NCI-H226 (cell line): ENCODE measurements around the gene ANO10.
A peak's percentile ranks its signal among the peaks of the same experiment; 100 is the strongest.
"Not testable (repeated sequence)": the region's sequence is repeated elsewhere in the genome, so short reads cannot be mapped to it uniquely, and the experiment has no call there.

Experiments used
- DNase-seq: peaks from one replicate; pipeline ENCODE4 v3.0.0-alpha.2; 2015

ANO10 gene

DNA sequence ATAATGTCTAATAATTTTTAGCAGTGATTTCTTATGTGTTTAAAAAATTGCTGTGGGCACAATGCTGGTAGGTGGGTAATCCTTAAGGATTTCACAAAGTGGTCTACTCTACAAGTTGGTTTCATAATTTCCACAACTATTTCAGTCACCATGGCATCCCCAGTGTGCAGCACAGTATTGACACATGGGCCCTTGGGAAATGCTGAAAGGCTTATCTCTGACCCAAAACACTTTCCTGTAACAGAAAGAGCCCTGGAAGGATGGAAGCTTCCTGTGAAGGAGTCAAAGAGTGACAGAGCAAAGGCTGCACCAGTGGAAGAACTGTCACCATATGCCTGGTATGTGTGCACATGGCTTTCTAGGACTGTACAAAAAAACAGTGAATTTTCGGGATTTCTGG lies 153.7 kb downstream of the ANO10 start:
- DNase-seq: no peak

GRCh38 chr3:43465109-43465508 lies 156.7 kb downstream of the ANO10 start:
- no peak for DNase-seq

DNA sequence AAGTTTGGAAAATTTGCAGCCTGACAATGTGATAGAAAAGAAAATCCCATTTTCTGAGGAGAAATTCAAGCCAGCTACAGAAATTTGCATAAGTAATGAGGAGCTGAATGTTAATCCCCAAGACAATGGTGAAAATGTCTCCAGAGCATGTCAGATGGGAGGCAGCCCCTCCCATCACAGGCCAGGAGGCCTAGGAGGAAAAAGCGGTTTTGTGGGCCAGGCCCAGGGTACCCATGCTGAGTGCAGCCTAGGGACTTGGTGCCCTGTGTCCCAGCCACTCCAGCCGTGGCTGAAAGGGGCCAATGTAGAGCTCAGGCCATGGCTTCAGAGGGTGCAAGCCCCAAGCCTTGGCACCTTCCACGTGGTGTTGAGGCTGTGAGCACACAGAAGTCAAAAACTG lies 159.2 kb downstream of the ANO10 start:
- DNase-seq: not testable (repeated sequence)

GRCh38 chr3:43461345-43461744 lies 160.5 kb downstream of the ANO10 start:
- DNase-seq: no peak

DNA sequence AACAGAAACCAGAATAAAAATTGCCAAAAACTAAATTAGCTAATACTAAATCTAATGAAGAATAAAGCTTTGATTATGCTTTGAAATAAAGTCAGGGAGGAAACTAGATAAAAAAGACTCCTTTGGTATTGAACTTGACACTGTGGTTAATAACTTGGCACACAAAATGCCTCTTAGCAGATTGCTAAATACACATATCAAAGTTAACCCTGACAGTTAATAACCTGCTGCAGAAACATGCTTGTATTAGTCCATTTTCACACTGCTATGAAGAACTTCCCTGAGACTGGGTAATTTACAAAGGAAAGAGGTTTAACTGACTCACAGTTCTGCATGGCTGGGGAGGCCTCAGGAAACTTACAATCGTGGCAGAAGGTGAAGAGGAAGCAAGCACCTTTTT lies 164.8 kb downstream of the ANO10 start:
- not testable (repeated sequence) for DNase-seq

DNA sequence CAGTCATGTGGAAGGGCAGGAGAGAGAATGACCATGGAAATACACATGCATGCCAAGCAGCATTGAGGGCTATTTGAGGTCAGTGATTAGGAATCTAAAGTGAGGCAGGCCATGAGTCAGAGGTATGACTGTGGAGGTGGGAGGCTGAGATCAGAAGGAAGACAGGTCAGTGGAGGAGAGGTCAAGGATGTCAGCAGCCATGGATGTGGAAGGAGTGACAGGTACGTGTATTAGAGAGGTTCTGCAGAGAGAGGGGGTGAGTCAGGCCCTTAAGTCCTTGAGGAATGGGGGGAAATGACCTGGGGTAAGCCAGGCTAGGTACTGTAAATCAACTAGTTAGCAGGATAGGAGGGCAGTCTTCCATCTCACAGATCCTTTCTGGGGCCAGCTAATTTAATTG lies 166.6 kb downstream of the ANO10 start:
- DNase-seq: peak; percentile 88

DNA sequence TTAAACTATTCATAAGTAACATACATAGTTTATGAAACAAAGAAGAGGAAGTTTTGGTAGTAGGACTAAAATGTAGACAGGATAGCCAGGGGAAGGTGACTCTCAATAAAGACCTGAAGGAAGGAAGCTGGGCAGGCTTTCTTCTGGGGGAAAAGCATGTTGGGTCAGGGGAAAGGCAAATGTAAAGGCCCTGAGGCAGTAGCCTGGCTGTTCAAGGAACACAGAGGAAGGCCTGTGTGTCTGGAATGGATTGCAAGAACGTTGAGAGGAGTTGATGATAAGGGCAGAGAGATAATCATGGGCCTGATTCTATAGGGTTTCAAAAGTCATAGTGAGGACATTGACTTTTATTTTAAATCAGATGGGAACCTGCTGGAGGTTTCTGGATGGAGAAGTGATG lies 167.8 kb downstream of the ANO10 start:
- no peak for DNase-seq

- DNase-seq: no peak
Observed at GRCh38 chr3:43451670-43452254, 170.0 kb downstream of the ANO10 start.

GRCh38 chr3:43448098-43448497 lies 173.7 kb downstream of the ANO10 start:
- no peak for DNase-seq

DNA sequence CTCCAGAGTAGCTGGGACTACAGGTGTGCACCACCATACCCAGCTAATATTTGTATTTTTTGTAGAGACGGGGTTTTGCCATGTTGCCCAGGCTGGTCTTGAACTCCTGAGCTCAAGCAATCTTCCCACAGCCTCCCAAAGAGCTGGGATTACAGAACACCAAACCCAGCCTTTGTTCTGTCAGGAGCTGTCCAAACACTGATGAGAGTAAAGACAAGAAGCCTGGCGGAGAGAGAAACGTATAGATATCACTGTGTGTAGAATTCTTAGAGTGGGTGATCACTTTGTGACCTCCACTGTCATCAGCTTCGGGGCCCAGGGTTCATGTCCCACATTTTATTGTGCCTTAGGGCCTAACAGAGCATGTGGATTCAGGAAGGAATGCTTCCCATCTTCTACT lies 176.0 kb downstream of the ANO10 start:
- DNase-seq: no peak

DNA sequence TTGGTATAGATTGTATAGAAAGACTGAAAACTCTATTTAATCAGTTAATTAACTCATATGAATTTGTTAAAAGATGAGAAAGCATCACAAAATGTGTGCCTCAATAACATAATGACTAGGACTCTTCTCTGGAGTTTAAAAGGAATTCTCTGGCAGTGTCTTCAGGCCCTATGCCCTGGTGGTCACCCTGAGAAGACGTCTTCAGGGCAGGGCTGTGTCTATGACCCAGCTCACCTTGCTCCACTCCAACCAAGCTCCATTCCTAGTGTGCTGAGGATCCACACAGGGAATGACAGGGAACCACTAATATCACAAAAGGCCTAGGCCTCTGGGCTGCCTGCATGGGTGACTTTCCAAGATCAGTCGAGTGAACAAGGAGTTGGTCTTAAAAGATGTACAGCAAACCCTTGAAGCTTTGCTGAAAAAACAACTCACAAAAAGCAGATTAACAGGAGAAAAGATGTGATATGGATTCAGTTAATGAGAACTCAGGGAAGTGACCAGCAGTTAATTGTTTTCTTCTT lies 178.9 kb downstream of the ANO10 start:
- no peak for DNase-seq

DNA sequence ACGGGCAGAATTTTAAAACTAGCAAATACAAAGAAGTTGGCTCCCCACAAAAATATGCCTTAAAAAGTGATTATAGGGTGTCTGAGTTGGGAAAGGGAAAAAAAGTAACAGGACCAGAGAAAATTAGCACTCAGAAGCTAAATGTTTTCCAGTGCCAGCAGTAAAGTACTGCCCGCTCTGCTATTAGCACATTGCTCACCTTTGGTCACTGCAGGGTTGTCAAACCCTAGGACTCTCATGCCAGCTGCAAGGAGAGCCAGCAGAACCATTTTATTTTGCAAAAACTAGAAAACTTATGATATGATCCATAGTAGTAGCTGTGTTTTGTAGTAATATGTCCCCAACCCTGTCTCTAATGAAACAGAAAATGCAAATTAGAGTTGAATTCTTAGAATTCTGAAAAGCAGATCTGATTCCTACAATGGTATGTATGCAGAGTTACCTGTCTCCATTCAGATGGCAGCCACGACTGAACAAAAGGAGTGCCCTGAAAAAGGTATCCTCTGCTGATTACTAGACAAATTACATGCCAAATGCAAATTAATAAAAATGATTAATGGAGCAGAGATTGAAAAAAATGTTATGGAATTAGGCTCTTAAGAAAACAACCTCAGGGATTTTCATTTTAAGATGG lies 185.2 kb downstream of the ANO10 start:
- no peak for DNase-seq

DNA sequence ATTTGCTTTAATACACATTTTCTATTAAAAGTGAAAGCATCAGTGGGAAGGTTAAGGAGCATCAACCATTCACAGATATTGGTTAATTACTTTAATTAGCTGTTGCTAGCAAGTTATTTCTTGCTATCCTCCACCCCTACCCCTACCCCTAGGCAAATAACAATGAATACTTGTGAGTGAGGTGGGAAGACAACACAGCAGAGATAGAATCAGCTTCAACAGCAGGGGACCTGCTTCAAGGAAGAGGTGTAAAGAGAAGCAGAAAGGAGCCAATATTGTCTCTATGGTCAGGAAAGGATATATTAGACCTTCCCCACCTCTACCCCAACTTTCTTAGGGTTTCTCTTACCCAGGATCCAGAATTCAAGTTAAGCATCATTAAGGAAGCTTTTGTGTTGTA lies 186.1 kb downstream of the ANO10 start:
- no peak for DNase-seq

DNA sequence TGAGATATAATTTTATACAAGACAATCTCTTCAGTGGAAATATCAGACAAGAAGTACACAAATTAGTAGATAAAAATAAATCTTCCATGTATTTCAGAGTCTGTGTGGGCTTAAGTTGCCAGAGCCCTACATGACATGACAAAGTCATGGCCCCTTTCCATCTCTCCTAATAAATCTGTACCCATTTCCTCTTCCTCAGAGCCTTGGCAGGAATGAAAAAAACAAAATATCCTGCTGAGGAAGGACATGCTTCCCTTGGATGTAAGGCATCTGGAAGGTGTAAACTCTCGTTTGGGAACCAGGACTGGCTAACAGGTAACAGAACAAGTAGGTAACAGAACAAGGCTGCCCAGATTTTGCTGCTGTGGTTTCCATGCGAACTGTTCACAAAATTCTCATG lies 187.4 kb downstream of the ANO10 start:
- DNase-seq: no peak

- DNase-seq: no peak
Observed at GRCh38 chr3:43432462-43432861, 189.3 kb downstream of the ANO10 start.

- no peak for DNase-seq
Observed at GRCh38 chr3:43426388-43426787, 195.4 kb downstream of the ANO10 start.

DNA sequence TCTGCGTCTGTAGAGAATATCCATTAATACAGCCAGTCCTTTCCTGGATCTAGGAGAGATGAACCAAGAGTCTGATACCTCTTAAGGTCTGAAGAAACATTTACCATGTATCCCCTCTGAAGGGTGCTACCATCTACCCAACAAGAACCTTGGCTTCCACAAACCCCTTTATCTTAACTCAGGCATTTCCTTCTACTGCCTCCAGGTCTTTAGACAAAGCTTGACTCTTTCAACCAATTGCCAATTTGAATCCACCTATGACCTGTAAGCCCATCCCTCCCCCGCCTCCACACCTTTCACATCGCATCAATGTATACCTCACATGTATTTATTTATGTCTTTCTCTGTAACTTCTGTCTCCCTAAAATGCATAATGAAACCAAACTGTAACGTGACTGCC lies 196.0 kb downstream of the ANO10 start:
- no peak for DNase-seq

DNA sequence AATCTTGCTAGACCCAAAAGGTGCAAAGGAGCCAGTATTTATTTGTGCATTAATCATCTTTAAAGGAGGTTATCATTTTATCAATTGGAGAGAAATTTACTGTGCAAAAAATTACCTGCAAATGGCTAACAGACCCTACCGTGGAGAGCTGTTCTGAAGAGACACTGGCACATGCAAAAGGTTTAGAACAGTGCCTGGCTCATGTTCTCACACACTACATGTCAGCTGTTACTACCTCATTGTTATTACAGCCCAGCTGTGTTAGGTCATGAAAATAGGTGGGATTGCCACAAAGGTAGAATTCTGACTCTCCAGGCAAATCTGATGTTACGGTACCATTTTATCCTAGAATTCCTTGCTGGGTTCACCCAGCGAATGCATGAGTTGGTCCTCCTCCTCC lies 198.2 kb downstream of the ANO10 start:
- no peak for DNase-seq

DNA sequence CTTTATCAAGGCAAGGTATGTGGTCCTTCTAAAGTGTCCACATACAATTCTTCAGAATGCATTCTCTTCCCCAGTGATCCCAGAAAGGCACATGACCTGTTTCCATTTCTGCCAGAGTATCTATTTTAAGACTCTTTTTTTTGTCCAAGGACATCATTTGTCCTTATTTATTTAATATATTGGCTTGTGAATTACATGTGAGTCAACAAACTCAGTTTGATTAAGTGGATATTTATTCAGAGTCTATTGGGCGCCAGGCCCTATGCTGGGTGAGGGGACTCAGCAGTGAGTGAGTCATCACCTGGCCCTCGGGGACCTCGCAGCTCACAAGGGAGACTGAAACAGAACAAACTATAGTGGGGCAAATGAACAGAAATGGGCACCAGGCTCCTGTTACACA lies 198.7 kb downstream of the ANO10 start:
- DNase-seq: no peak

DNA sequence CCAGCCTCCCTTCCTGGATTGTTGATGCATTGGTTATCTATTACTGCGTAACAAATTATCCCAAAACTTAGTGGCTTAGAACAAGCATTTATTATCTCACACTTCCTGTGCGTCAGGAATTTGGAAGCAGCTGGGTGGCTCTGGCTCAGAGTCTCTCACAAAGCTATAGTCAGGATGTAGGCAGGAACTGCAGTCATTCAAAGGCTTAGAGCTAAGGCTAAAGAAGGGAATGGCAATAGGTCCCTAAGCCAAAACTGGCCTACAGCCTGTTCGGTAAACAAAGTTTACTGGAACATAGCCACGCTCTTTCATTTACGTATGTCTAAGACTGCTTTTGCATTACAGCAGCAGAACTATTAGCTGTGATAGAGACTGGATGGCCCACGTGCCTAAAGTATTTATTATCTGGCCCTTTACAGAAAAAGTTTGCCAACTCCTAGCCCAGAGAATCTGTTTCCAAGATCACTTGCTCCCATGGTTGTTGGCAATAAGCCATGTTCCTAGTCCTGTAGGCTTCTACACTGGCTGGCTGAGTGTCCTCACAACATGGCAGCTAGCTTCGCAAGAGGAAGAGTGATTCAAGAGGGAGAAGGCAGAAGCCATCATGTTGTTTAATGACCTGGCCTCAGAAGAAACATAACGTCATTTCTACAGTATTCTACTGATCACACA lies 203.1 kb downstream of the ANO10 start:
- no peak for DNase-seq

GRCh38 chr3:43417133-43417532 lies 204.7 kb downstream of the ANO10 start:
- no peak for DNase-seq

GRCh38 chr3:43415088-43415487 lies 206.7 kb downstream of the ANO10 start:
- no peak for DNase-seq

- no peak for DNase-seq
Observed at GRCh38 chr3:43413676-43414368, 208.0 kb downstream of the ANO10 start.

- no peak for DNase-seq
Observed at GRCh38 chr3:43411429-43411828, 210.4 kb downstream of the ANO10 start.
